NCI-H774 (cell line): ENCODE data around the gene ZNHIT1.
"Not testable (repeated sequence)": the region's sequence is repeated elsewhere in the genome, so short reads cannot be mapped to it uniquely, and the experiment has no call there.

Source experiments
- DNase-seq: peaks from one replicate; lab custom pipeline; 2025; lab: John Stamatoyannopoulos, UW

The ZNHIT1 gene

DNA sequence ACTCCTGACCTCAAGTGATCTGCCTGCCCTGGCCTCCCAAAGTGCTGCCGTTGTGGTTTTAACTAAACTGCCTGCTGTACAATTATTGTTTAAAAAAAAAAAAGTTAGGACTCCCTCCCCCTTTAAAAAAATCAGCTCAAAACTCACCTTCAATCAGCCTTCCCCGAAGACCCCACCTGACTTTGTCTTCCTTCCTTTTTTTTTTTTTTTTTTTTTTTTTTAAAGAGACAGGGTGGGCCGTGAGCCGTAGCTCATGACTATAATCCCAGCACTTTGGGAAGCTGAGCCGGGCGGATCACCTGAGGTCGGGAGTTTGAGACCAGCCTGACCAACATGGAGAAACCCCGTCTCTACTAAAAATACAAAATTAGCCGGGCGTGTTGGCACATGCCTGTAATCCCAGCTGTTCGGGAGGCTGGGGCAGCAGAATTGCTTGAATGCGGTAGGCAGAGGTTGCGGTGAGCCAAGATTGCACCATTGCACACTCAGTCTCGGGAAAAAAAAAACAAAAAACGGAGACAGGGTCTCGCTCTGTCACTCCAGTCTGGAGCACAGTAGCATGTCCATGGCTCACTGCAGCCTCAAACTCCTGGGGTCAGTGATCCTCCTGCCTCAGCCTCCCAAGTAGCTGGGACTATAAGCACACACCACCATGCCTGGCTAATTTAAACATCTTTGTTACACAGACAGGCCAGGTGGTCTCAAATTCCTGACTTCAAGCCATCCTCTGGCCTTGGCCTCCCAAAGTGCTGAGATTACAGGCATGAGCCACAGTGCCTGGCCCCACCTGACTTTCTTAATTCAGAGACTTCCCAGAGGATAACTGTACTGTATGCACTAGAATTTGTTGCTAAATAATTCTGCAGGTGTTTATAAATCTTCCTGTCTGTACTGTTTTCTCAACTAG, 23.7 kb downstream of the ZNHIT1 start:
- no peak for DNase-seq

GRCh38 chr7:101243646-101244374, 25.8 kb downstream of the ZNHIT1 start:
- no peak for DNase-seq

GRCh38 chr7:101244375-101245146, 26.6 kb downstream of the ZNHIT1 start, which contains the start of gene FIS1:
Gene FIS1 (minus strand): TSS chr7:101245081. CDS start chr7:101245004, 77 bp downstream.
- DNase-seq = peak; percentile 89

- DNase-seq = no peak
Observed at GRCh38 chr7:101245147-101245668, 27.2 kb downstream of the ZNHIT1 start.

GRCh38 chr7:101248276-101248675, 30.3 kb downstream of the ZNHIT1 start:
- DNase-seq = no peak

- no peak for DNase-seq
Observed at GRCh38 chr7:101250324-101250723, 32.4 kb downstream of the ZNHIT1 start.

GRCh38 chr7:101251871-101252659, 34.1 kb downstream of the ZNHIT1 start:
- DNase-seq = peak; percentile 97

GRCh38 chr7:101253199-101253598, 35.2 kb downstream of the ZNHIT1 start:
- DNase-seq = not testable (repeated sequence)

GRCh38 chr7:101255796-101256195, 37.8 kb downstream of the ZNHIT1 start:
- DNase-seq = no peak

- no peak for DNase-seq
Observed at GRCh38 chr7:101258243-101258731, 40.3 kb downstream of the ZNHIT1 start.

- DNase-seq = not testable (repeated sequence)
Observed at GRCh38 chr7:101264102-101264706, 46.2 kb downstream of the ZNHIT1 start.

DNA sequence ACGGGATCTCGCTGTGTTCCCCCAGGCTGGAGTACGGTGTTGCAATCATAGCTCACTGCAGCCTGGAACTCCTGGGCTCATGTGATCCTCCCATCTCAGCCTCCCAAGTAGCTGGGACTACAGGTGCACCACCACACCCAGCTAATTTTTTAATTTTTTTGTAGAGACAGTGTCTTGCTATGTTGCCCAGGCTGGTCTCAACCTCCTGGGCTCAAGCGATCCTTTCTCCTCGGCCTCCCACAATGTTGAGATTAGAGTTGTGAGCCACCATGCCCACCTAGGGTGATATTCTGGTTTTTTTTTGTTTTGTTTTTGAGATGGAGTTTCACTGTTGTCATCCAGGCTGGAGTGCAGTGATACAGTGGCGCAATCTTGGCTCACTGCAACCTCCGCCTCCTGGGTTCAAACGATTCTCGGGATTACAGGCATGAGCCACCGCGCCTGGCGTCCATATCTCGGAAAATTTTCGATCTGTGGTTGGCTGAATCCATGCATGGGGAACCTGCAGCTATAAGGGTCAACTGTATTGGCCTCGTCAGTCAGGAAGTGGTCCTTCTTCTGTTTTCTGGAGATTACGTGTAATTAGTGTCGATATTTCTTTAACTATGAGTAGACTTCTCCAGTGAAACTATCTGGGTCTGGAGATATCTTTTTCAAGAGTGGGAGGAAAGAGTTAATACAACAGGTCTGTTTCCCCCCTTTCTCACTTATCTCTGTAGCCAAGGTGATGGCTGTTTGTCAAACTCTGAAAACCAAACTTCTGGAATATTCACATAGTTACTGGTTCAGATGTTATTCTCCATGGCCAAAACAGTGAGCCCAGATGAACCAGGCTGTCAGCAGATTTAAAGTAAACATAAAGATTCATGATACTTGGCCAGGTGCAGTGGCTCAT, 47.9 kb downstream of the ZNHIT1 start:
- no peak for DNase-seq

DNA sequence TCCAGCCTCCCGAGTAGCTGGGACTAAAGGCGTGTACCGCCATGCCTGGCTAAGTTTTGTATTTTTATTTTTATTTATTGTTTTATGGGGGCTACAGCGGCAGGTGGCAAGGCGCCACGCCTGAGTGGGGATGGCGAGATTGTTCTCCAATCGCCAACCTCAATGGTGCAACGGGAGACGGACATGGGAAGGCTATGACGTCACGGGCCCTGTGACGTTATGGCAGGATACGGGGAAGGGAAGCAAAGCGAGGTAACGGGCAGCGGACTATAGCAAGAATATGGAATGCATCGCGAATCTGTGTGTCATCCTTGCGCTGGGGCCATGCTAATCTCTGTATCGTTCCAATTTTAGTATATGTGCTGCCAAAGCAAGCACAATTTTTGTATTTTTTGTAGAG, 51.7 kb downstream of the ZNHIT1 start:
- DNase-seq = no peak

DNA sequence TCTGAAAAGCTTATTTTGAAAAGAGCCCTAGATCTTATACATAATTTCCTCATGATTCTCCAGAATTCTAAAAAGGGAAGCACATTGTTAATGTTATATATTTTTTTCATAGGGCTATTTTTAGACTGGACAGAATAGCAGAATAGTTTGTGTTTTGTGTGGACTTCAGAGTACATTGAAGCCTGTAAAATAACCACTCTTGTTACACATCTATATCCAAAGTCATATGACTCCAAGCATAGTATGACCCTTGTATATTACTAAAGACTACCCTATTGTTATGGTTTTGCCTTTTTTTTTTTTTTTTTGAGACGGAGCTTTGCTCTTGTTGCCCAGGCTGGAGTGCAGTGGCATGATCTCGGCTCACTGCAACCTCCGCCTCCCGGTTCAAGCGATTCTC, 53.1 kb downstream of the ZNHIT1 start:
- DNase-seq = no peak

DNA sequence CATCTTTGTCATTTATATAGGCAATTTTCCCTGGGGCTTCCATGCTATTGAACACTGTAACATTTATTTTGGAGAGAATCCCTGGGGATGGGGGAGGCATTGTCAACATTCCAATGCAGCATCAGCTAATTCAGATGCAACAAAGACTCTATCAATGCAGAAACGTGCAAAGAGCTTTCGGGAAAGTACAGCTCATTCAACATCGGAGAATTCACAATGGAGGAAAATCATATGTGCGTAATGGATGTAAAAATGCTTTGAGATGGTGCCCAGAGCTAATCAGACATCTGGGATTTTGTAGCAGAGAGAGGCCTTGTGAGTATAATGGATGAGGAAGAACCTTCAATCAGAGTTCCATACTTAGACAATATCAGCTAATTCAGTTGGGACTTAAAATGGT, 55.2 kb downstream of the ZNHIT1 start:
- no peak for DNase-seq
